NCI-H146 (cell line): ENCODE measurements around the gene DUSP7.

Source experiments
- DNase-seq: peaks from one replicate; lab custom pipeline; 2025; lab: John Stamatoyannopoulos, UW

DUSP7 gene

GRCh38 chr3:52028572-52028971 is 27.8 kb downstream of the DUSP7 start:
- DNase-seq: no peak

GRCh38 chr3:52026041-52026440 is 30.3 kb downstream of the DUSP7 start:
- no peak for DNase-seq

GRCh38 chr3:52025453-52025852 is 30.9 kb downstream of the DUSP7 start:
- DNase-seq: no peak

- no peak for DNase-seq
Observed at GRCh38 chr3:52024765-52025452, 31.5 kb downstream of the DUSP7 start.

- no peak for DNase-seq
Observed at GRCh38 chr3:52023860-52024764, 32.3 kb downstream of the DUSP7 start.

GRCh38 chr3:52023101-52023770 is 33.1 kb downstream of the DUSP7 start:
- no peak for DNase-seq

- DNase-seq: peak; percentile 14
Observed at GRCh38 chr3:52022323-52023100, 33.9 kb downstream of the DUSP7 start.

GRCh38 chr3:52021489-52022268 is 34.7 kb downstream of the DUSP7 start:
- DNase-seq: peak; percentile 59

- no peak for DNase-seq
Observed at GRCh38 chr3:52020796-52021195, 35.6 kb downstream of the DUSP7 start.

GRCh38 chr3:52019352-52020080 is 36.9 kb downstream of the DUSP7 start:
- no peak for DNase-seq

GRCh38 chr3:52018319-52019000 is 37.9 kb downstream of the DUSP7 start:
- DNase-seq: no peak

- DNase-seq: no peak
Observed at GRCh38 chr3:52017586-52017985, 38.8 kb downstream of the DUSP7 start.

- peak; percentile 88 for DNase-seq
Observed at GRCh38 chr3:52015438-52016228, 40.7 kb downstream of the DUSP7 start.

- DNase-seq: peak; percentile 48
Observed at GRCh38 chr3:52014613-52015012, 41.8 kb downstream of the DUSP7 start.

- no peak for DNase-seq
Observed at GRCh38 chr3:52013802-52014598, 42.4 kb downstream of the DUSP7 start.

GRCh38 chr3:52012699-52013098 is 43.7 kb downstream of the DUSP7 start:
- DNase-seq: no peak

GRCh38 chr3:52010431-52010830 is 45.9 kb downstream of the DUSP7 start:
- no peak for DNase-seq

- DNase-seq: no peak
Observed at GRCh38 chr3:52007291-52007690, 49.1 kb downstream of the DUSP7 start.
